ENCODE measurements around the gene ZNF438.

DNA sequence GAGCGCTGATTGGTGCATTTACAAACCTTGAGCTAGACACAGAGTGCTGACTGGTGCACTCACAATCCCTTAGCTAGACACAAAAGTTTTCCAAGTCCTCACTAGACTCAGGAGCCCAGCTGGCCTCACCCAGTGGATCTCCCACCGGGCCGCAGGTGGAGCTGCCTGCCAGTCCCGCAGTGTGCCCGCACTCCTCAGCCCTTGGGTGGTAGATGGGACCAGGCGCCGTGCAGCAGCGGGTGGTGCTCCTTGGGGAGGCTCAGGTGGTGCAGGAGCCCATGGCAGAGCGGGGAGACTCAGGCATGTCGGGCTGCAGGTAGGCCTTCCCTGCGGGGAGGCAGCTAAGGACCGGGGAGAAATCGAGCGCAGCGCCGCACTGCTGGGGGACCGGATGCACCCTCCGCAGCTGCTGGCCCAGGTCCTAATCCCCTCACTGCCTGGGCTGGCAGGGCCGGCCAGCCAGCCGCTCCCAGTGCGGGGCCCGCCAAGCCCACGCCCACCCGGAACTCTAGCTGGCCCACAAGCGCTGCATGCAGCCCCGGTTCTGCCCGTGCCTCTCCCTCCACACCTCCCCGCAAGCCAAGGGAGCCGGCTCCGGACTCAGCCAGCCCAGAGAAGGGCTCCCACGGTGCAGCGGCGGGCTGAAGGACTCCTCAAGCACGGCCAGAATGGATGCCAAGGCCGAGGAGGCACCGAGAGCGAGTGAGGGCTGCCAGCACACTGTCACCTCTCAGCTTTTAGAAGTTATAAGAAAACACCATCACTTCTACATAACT lies 128.9 kb downstream of the ZNF438 start:
- TF ChIP-seq POLR2AphosphoS5 (IDR thresholded peaks at IDR 0.05; ENCODE audit: low read length) (no peak), EGR1 (IDR thresholded peaks at IDR 0.05; ENCODE audit: borderline replicate concordance in 1 of 2, low read depth in 2 of 2, low read length in 2 of 2) (no peak), EZH2 (IDR thresholded peaks at IDR 0.05; ENCODE audit: borderline replicate concordance, control insufficient read depth, low read depth, low read length) (no peak), SUZ12 (IDR thresholded peaks at IDR 0.05; ENCODE audit: unreplicated experiment) (no peak), CREB1 (IDR thresholded peaks at IDR 0.05; ENCODE audit: low read depth) (no peak), CBX3 (IDR thresholded peaks at IDR 0.05; ENCODE audit: borderline replicate concordance, low read depth) (no peak), ZNF207 (IDR thresholded peaks at IDR 0.05; ENCODE audit: borderline replicate concordance) (no peak), POLR2A (IDR thresholded peaks at IDR 0.05; ENCODE audit: low read depth, low read length) (no peak), GABPA (IDR thresholded peaks at IDR 0.05; ENCODE audit: low read depth) (no peak)
- TF ChIP-seq, protein P1, sequence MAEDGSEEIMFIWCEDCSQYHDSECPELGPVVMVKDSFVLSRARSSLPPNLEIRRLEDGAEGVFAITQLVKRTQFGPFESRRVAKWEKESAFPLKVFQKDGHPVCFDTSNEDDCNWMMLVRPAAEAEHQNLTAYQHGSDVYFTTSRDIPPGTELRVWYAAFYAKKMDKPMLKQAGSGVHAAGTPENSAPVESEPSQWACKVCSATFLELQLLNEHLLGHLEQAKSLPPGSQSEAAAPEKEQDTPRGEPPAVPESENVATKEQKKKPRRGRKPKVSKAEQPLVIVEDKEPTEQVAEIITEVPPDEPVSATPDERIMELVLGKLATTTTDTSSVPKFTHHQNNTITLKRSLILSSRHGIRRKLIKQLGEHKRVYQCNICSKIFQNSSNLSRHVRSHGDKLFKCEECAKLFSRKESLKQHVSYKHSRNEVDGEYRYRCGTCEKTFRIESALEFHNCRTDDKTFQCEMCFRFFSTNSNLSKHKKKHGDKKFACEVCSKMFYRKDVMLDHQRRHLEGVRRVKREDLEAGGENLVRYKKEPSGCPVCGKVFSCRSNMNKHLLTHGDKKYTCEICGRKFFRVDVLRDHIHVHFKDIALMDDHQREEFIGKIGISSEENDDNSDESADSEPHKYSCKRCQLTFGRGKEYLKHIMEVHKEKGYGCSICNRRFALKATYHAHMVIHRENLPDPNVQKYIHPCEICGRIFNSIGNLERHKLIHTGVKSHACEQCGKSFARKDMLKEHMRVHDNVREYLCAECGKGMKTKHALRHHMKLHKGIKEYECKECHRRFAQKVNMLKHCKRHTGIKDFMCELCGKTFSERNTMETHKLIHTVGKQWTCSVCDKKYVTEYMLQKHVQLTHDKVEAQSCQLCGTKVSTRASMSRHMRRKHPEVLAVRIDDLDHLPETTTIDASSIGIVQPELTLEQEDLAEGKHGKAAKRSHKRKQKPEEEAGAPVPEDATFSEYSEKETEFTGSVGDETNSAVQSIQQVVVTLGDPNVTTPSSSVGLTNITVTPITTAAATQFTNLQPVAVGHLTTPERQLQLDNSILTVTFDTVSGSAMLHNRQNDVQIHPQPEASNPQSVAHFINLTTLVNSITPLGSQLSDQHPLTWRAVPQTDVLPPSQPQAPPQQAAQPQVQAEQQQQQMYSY (CRISPR knock-in tag; IDR thresholded peaks at IDR 0.05) = no peak
- TF ChIP-seq, protein P2, sequence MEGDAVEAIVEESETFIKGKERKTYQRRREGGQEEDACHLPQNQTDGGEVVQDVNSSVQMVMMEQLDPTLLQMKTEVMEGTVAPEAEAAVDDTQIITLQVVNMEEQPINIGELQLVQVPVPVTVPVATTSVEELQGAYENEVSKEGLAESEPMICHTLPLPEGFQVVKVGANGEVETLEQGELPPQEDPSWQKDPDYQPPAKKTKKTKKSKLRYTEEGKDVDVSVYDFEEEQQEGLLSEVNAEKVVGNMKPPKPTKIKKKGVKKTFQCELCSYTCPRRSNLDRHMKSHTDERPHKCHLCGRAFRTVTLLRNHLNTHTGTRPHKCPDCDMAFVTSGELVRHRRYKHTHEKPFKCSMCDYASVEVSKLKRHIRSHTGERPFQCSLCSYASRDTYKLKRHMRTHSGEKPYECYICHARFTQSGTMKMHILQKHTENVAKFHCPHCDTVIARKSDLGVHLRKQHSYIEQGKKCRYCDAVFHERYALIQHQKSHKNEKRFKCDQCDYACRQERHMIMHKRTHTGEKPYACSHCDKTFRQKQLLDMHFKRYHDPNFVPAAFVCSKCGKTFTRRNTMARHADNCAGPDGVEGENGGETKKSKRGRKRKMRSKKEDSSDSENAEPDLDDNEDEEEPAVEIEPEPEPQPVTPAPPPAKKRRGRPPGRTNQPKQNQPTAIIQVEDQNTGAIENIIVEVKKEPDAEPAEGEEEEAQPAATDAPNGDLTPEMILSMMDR (IDR thresholded peaks at IDR 0.05 in 2 of 3, conservative IDR thresholded peaks at IDR 0.05 in 1 of 3; ENCODE audit: control insufficient read depth in 2 of 3, extremely low read depth in 1 of 3, insufficient read depth in 1 of 3, low read depth in 3 of 3, low read length in 3 of 3) = no peak
